GM19452 (cell line): ENCODE results near the gene RNF224.
A peak's percentile ranks its signal among the peaks of the same experiment; 100 is the strongest.

Source experiments
- ATAC-seq: cut with Tn5 transposase; IDR thresholded peaks from one replicate; pipeline ENCODE4 v1.9.1; 2021; ENCODE audit not compliant: unreplicated experiment

Gene RNF224

DNA sequence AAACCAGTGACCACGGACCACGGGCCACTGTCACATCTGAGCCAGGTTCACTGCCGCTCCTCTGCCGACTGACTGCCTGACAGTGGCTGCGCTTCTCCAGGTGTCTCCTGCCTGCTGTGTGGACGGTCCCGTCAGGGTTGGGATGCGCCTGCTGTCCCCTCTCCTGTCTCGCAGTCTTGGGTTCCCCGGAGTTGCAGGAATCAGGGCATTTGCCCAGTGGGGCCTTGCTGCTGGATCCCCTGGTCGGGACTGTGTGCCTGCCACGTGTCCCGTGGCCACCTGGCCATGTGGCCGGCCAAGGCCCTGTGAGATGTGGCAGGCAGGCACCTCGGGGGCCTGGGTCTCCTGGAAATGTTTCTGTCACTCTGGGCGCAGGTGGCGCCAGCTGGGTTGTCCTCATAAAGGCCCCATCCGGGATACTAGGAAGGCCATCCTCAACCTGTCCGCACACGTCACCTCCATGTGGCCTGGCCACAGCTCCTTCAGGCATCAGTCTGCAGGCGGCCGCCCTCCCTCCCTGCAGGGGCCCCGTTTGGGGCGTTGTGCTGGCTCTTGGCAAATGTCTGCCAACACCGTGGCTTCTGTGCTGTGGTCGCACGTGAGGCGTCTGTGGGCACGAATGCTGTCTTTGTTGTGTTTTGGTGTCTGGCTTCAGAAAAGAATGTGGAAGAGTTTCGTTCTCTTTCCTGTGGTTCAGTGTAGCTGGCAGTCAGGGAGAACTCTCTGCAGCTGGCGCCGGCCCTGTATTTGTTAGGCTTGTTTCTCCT, 43.8 kb downstream of the RNF224 start:
- no peak for ATAC-seq

DNA sequence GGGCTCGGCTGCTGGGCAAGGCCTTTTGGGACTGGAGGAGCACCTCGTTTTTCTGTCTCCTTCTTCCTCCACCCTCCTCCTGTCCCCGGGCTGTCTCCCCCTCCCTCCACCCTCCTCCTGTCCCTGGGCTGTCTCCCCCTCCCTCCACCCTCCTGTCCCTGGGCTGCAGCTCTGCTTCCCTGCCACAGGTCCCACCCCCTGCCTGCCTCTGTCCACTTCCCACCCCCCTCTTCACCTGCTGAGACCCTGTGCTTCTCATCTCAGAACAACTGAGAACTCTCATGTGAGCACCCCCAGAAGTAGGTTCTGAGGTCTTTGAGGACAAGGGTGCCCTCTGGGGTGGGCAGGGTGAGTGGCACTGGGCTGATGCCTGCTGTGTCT, 44.4 kb downstream of the RNF224 start:
- ATAC-seq = no peak

DNA sequence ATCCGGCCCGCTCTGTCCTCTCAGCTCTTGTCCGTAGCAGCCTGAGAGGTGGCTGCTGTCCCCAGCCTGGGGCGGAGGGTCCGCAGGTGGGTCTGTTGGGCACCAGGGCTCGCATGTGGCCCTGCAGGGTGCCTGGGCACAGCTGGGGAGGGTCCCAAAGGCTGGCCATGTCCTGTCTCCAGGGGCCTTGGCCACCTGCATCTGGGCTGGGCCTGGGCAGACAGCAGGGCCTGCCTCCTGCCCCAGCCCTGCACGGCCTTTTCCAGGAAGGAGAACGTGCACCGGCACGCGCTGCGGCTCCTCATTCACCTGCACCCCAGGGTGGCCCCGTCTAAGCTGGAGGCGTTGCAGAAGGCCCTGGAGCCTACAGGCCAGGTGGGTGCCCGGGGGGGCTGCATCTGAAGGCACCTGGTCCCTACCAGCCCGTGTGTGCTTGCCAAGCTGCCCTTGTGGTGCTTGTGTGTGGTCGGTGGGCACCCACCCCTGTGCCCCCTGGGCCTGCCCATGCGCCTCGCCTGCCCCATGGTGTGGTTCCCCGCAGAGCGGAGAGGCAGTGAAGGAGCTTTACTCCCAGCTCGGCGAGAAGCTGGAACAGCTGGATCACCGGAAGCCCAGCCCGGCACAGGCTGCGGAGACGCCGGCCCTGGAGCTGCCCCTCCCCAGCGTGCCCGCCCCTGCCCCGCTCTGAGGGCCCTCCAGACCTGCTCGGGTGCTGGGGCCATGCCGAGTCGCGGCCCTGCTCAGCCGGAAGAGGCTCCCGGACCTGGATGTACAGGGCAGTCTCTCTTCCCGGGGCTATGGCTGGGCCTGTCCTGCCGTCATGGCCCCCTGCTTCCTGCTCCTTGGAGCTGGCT, 45.2 kb downstream of the RNF224 start:
- no peak for ATAC-seq

DNA sequence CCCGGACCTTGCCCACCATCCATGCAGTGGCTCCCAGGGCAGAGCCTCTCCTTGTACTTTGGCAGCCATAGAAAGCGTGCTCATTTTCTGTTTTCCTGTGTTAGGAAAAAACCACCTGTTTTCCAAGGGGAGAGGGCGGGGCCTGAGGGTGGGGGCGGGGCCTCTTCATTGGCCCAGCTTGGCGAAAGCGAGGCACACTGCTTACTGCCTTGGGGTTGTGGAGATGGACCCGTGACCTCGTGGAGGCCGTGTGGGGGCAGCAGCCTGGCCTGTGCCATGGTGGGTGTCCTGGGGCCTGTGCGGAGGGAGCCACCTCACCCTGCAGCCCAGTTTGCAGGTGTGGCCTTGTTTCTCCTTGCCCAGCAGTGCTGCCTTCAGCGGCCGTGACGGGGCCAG, 45.8 kb downstream of the RNF224 start:
- no peak for ATAC-seq

DNA sequence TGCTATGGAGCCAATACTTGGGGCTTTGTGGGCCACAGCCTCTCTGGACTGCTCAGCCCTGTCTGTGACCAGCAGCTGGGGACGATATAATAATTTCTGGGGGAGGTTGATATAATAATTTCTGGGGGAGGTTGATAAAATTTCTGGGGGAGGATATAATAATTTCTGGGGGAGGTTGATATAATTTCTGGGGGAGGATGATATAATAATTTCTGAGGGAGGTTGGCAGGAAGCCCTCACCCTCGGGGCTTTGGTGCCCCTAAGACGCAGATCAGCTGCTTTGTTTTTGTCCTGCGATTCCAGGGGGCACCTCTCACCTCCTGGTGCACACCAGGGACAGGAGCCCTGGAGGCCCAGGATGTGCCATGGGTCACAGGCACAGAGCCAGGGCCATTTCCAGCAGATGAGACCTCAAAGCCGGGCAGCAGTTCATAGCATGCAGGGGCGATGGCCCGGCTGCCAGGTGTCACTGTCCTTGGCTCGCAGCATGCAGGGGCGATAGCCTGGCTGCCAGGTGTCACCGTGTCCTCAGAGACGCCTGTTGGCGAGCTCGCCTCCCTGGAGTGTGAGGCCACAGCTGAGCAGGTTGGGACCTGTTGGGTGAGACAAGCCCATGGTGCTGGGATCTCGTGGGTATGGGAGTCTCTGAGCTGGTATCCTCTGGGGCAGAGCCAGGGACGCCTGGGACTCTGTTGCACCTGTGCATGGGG, 46.5 kb downstream of the RNF224 start:
- ATAC-seq = no peak

DNA sequence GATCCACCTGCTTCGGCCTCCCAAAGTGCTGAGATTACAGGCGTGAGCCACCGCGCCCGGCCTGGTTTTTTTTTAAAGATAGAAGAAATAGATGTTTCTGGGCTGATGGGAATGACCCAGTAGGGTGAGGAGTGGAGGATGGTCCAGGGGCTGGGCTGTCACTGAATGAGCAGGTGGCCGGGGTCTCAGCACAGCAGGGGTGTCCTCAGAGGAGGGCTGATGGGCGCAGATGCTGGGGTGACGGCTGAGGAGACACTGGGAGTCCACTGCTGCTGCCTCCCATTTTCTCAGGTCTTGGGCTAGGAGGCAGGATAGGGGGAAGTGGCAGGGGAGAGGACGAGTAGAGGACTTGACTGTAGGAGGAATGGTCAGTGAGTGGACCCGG, 47.9 kb downstream of the RNF224 start:
- no peak for ATAC-seq

DNA sequence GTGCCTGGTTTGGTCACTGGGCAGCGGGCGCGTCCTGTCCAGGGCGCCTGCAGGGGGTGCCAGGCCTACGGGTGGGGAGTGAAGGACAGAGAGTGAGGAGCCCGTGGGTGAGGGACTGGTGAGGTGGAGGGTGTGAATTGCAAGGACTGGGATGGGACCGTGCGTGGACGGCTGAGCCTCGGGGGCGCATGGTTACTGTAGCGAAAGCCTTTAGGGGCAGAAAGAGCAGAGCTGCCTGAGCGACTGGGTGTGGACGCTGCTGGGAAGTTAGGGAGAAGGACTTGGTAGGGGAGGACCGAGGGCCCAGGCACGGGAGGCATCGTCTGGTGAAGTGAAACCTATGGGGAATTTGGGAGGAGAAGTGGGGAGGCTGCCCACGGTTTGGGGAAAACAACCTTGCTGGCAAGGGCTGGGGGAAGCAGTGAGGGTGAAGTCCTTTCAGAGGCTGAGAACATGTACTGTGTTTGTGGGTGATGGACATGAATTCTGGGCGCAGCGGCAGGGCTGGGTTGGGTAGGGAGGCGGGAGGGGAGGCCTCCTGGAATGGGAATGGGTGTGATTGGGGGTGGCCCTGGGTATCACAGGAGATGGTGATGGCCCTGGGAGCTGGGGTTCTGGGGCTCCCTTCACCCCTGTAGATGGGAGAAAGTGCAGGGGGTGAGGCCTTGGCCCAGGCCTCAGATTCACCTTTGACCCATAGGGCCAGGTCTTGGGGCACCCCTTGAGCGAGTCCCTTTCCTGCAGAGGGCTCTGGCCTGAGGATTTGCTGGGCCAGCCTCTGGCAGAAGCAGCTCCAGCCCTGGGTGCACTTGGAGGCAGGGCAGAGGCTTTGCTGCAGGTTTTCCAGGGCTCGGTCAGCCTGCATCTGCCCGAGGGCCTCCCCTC, 48.5 kb downstream of the RNF224 start:
- no peak for ATAC-seq

DNA sequence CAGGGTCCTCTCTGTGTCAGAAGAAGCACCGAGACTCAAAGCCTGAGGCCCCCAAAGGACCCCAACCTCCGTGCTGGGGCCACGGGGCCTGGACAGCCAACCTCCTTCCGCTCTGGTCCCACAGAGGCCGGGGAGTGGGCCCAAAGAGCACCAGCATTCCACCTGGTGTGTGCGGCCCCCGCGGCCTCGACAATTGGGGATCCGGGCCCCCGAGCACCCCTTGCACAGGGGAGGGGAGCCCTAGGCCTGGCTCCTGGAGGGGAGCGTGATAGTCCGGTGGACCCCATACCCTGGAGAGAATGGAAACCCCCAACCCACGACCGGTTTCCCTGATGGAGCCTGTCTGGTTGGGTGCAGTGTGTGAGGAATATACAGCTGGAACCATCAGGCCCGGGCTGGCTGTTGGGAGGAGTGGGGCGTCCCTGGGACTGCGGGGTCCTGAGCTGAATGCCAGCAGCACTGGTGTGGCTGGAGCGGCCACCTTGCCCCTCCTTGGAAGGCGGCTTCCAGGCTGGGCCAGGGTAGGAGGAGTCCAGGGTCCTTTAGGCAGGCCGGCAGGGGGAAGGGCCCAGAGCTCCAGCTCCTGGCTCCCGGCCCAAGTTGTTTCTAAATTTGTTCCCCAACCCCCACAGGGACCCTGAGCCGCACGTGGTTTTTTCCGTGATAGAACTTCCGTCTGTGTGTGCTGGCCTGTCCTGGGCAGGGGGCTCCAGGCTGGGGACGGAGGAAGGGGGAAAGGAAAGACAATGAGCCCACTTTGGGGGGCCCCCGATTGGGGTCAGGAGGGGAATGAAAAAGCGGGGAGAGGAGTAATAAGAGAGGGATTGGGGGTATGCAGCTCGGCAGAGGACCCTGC, 49.4 kb downstream of the RNF224 start:
- ATAC-seq = no peak

DNA sequence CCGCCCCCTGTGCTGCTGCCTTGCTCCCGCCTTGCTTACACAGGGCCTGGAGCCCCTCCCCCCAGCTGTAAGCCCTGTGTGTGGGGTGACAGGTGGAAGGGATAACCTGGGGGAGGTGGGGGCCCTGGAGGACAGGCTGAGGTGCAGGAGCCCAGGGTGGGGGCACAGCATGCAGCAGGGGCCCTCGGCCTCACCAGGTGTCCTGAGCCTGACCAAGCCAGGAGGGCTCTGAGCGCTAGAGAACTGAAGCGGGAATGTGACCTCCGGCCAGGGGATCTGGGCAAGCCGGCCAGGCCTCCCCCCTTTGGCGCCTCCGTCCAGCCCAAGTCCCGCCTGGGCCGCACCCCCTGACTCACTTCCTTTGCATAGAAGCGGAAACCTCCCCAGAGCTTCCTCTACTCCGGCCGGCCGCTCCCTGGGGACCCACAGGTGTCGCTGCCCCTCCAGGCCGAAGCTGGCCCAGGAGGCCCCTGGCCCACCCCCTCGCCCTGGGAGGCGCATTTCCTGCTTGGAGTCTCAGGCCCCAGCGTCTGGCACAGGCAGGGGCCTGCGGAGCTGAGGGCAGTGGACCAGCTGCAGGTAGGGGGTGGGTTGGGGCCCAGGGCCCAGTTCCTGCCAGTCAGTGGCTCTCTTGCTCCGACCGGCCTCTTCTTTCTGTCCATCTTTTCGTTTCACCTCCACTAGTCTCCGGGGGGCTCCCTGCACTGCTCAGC, 50.2 kb downstream of the RNF224 start, which contains the start of gene TOR4A:
TSS of gene TOR4A (plus strand) at position 398 of the 713 bp plus-strand sequence. CDS start 964 bp downstream, outside the sequence.
- ATAC-seq = peak; percentile 78

DNA sequence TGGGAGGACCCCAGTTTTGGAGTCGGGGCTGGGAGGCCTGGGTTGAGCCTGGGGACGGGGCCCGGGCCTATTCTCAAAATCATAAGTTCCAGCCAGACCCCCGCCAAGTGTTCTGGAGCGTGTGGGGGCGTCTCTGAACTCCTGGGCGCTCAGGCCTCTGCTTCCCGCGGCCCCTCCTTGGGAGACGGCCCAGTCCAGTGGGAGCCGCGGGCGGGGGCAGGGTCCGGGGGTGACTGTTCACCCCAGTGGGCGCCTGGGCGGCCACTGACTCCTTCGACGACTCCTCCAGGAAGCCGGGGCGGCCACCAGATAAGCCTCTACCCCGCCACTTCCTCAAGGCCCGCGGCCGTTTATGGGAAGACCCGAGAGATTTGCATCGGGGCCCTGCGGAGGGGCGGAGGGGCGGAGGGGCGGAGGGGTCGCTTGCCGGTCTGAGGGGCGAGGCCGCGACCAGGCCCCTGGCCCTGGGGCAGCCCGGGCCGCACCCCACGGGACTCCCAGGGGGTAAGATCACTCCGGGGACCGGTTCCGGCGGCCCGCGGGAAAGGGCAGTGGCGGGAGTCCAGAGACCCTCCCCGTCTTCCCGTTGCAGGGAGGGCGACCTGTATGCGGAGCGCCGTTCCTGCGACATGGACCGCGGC, 50.9 kb downstream of the RNF224 start:
- ATAC-seq = no peak
